ENCODE data around the gene PAQR6. TPM values are rescaled to one million over a fixed set of nuclear protein-coding genes. Genes with fewer than 3 reads are reported as not detected.
A peak's percentile ranks its signal among the peaks of the same experiment; 100 is the strongest.

PAQR6 gene
- total RNA-seq, 1 donor from 2014 or later = 32.0 TPM

GRCh38 chr1:156246781-156247459, 936 bp downstream of the PAQR6 start:
- Mint-ChIP-seq H3K27ac (no peak overlapping the region), H3K36me3 (peaks cover 5% of the 10 kb centered on the region), H3K4me1 (peaks cover 4% of the 10 kb centered on the region), H3K9me3 (no peaks in the 10 kb centered on the region), H3K4me3 (no peak overlapping the region), H3K27me3 (ENCODE audit: low read depth) (no peaks in the 10 kb centered on the region)
- no peak for DNase-seq (ENCODE audit: low spot score in 2 of 2, unreplicated experiment in 2 of 2)
- TF ChIP-seq, protein P1, sequence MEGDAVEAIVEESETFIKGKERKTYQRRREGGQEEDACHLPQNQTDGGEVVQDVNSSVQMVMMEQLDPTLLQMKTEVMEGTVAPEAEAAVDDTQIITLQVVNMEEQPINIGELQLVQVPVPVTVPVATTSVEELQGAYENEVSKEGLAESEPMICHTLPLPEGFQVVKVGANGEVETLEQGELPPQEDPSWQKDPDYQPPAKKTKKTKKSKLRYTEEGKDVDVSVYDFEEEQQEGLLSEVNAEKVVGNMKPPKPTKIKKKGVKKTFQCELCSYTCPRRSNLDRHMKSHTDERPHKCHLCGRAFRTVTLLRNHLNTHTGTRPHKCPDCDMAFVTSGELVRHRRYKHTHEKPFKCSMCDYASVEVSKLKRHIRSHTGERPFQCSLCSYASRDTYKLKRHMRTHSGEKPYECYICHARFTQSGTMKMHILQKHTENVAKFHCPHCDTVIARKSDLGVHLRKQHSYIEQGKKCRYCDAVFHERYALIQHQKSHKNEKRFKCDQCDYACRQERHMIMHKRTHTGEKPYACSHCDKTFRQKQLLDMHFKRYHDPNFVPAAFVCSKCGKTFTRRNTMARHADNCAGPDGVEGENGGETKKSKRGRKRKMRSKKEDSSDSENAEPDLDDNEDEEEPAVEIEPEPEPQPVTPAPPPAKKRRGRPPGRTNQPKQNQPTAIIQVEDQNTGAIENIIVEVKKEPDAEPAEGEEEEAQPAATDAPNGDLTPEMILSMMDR (IDR thresholded peaks at IDR 0.05; ENCODE audit: unreplicated experiment) = no peak

- no peak for DNase-seq (ENCODE audit: low spot score in 2 of 2, unreplicated experiment in 2 of 2)
- H3K4me3 Mint-ChIP-seq = no peak overlapping the region
- peaks cover 4% of the 10 kb centered on the region for H3K4me1 Mint-ChIP-seq
- peaks cover 5% of the 10 kb centered on the region for H3K36me3 Mint-ChIP-seq
- no peaks in the 10 kb centered on the region for H3K9me3 Mint-ChIP-seq
- H3K27me3 Mint-ChIP-seq (ENCODE audit: low read depth) = no peaks in the 10 kb centered on the region
- TF ChIP-seq, protein P1 (IDR thresholded peaks at IDR 0.05; ENCODE audit: unreplicated experiment) = no peak
- H3K27ac Mint-ChIP-seq = peak overlapping the region; percentile 4
Observed at GRCh38 chr1:156246241-156246780, 1.5 kb downstream of the PAQR6 start.

GRCh38 chr1:156245451-156246232, 2.2 kb downstream of the PAQR6 start:
- no peak for DNase-seq (ENCODE audit: low spot score in 2 of 2, unreplicated experiment in 2 of 2)
- Mint-ChIP-seq H3K27ac (no peak overlapping the region), H3K27me3 (ENCODE audit: low read depth) (no peaks in the 10 kb centered on the region), H3K4me3 (no peak overlapping the region), H3K36me3 (peaks cover 4% of the 10 kb centered on the region), H3K9me3 (no peaks in the 10 kb centered on the region), H3K4me1 (peaks cover 4% of the 10 kb centered on the region)
- TF ChIP-seq, protein P1 (IDR thresholded peaks at IDR 0.05; ENCODE audit: unreplicated experiment) = no peak

- Mint-ChIP-seq H3K27ac (no peak overlapping the region), H3K36me3 (peaks cover 5% of the 10 kb centered on the region)
- no peak for DNase-seq (ENCODE audit: low spot score in 2 of 2, unreplicated experiment in 2 of 2)
Observed at GRCh38 chr1:156244712-156245111, 3.1 kb downstream of the PAQR6 start.

GRCh38 chr1:156244126-156244525, 3.7 kb downstream of the PAQR6 start:
- H3K4me1 Mint-ChIP-seq = no peaks in the 10 kb centered on the region
- no peak overlapping the region for H3K4me3 Mint-ChIP-seq
- no peak for DNase-seq (ENCODE audit: low spot score in 2 of 2, unreplicated experiment in 2 of 2)
- TF ChIP-seq, protein P1 (IDR thresholded peaks at IDR 0.05; ENCODE audit: unreplicated experiment) = no peak
- no peaks in the 10 kb centered on the region for H3K27me3 Mint-ChIP-seq (ENCODE audit: low read depth)
- H3K27ac Mint-ChIP-seq = no peak overlapping the region
- no peaks in the 10 kb centered on the region for H3K9me3 Mint-ChIP-seq
- peaks cover 8% of the 10 kb centered on the region for H3K36me3 Mint-ChIP-seq

More at GRCh38 chr1:156244712-156245111, 3.1 kb downstream of the PAQR6 start:
- Mint-ChIP-seq H3K4me3 (no peak overlapping the region), H3K9me3 (no peaks in the 10 kb centered on the region), H3K4me1 (peaks cover 4% of the 10 kb centered on the region), H3K27me3 (ENCODE audit: low read depth) (no peaks in the 10 kb centered on the region)
- TF ChIP-seq, protein P1 (IDR thresholded peaks at IDR 0.05; ENCODE audit: unreplicated experiment) = no peak

Data from mesothelial cell of epicardium (in vitro differentiated cells).